HepG2 (cell line): ENCODE data around the gene AK6. TPM values are rescaled to one million over a fixed set of nuclear protein-coding genes. Genes with fewer than 3 reads are reported as not detected.

Experiments
- ATF1 ChIP-seq: IDR thresholded peaks from 2 replicates; pipeline ENCODE4 v1.6.1; 2016; ENCODE audit warnings: mild to moderate bottlenecking, control low read depth
- DPF2 ChIP-seq: sonication (generic); formaldehyde crosslinking; IDR thresholded peaks from 2 replicates; pipeline ENCODE4 v1.4.0; 2020; ENCODE audit warnings: mild to moderate bottlenecking, low read depth, missing genetic modification reagents, borderline replicate concordance
- HDAC2 ChIP-seq: sonication (generic); formaldehyde crosslinking; IDR thresholded peaks from 2 replicates; pipeline ENCODE4 v1.4.0; 2020; ENCODE audit warnings: missing genetic modification reagents
- HHEX ChIP-seq: IDR thresholded peaks from 2 replicates; pipeline ENCODE4 v1.6.1; 2016; ENCODE audit warnings: control low read depth
- HNRNPL ChIP-seq: fragments of 200-400 bp; formaldehyde crosslinking; IDR thresholded peaks from 2 replicates; pipeline ENCODE4 v1.6.1; 2017; ENCODE audit warnings: mild to moderate bottlenecking, low read depth, low read length
- JDP2 ChIP-seq: sonication (generic); formaldehyde crosslinking; IDR thresholded peaks from 2 replicates; pipeline ENCODE4 v1.8.1; 2022; ENCODE audit warnings: missing genetic modification reagents, borderline replicate concordance
- MLLT10 ChIP-seq: sonication (generic); formaldehyde crosslinking; IDR thresholded peaks from 2 replicates; pipeline ENCODE4 v1.4.0; 2020; ENCODE audit warnings: missing genetic modification reagents
- NFIB ChIP-seq: sonication (generic); formaldehyde crosslinking; IDR thresholded peaks from 2 replicates; pipeline ENCODE4 v1.9.0; 2021; ENCODE audit warnings: missing genetic modification reagents, mild to moderate bottlenecking, borderline replicate concordance
- NR2C2 ChIP-seq: sonication (generic); formaldehyde crosslinking; IDR thresholded peaks from 2 replicates; pipeline ENCODE4 v1.4.0; 2020; ENCODE audit warnings: missing genetic modification reagents, mild to moderate bottlenecking, moderate library complexity, borderline replicate concordance
- PLRG1 ChIP-seq: fragments of 450-650 bp; conservative IDR thresholded peaks from 2 replicates; pipeline ENCODE4 v1.6.1; 2016
- SYNCRIP ChIP-seq: fragments of 200-400 bp; formaldehyde crosslinking; IDR thresholded peaks from 2 replicates; pipeline ENCODE4 v1.6.1; 2018; ENCODE audit warnings: mild to moderate bottlenecking, low read depth, low read length; ENCODE audit not compliant: insufficient read depth
- ZNF101 ChIP-seq: sonication (generic); formaldehyde crosslinking; IDR thresholded peaks from 2 replicates; pipeline ENCODE4 v1.4.0; 2020; ENCODE audit warnings: mild to moderate bottlenecking, low read depth, missing genetic modification reagents, borderline replicate concordance
- ZNF282 ChIP-seq: fragments of 450-650 bp; IDR thresholded peaks from 2 replicates; pipeline ENCODE4 v1.6.1; 2018; ENCODE audit not compliant: partially characterized antibody
- ZNF543 ChIP-seq: sonication (generic); formaldehyde crosslinking; IDR thresholded peaks from 2 replicates; pipeline ENCODE4 v1.4.0; 2020; ENCODE audit warnings: mild to moderate bottlenecking, missing genetic modification reagents
- ZNF674 ChIP-seq: sonication (generic); formaldehyde crosslinking; IDR thresholded peaks from 2 replicates; pipeline ENCODE4 v1.5.0; 2020; ENCODE audit warnings: low read depth, mild to moderate bottlenecking, missing genetic modification reagents
- ZNF770 ChIP-seq: sonication (generic); formaldehyde crosslinking; IDR thresholded peaks from 2 replicates; pipeline ENCODE4 v1.5.0; 2020; ENCODE audit warnings: mild to moderate bottlenecking, missing genetic modification reagents
- ZNF772 ChIP-seq: sonication (generic); formaldehyde crosslinking; IDR thresholded peaks from 2 replicates; pipeline ENCODE4 v1.5.0; 2020; ENCODE audit warnings: mild to moderate bottlenecking, missing genetic modification reagents
- ZNF816 ChIP-seq: sonication (generic); formaldehyde crosslinking; IDR thresholded peaks from 2 replicates; pipeline ENCODE4 v1.8.0; 2022; ENCODE audit warnings: missing genetic modification reagents, mild to moderate bottlenecking, borderline replicate concordance
- polyA plus RNA-seq, 8 experiments: library from polyadenylated mRNA; depleted of rRNA in 3 of 8; stranded (reverse) in 7 of 8; unstranded in 1 of 8; fragments of >200 nt; fragmentation: Illumina TruSeq in 4 of 8; extraction: Trizol in 4 of 8; gene quantifications; 2 replicates each; pipeline versions ENCODE4 v1.2.1 to v1.2.3, GENCODE V29; 2011 to 2016; ENCODE audit warnings: low read depth in 4 of 8, missing spikeins in 1 of 8, mixed read lengths in 1 of 8; ENCODE audit not compliant: insufficient read depth in 1 of 8
- total RNA-seq, 5 experiments: library from RNA; depleted of rRNA; stranded (reverse); fragments of >200 nt; fragmentation: Illumina TruSeq; extraction: Trizol; gene quantifications; 2 replicates each; pipeline ENCODE4 v1.2.3, GENCODE V29; 2016; ENCODE audit warnings: low read depth in 1 of 5
- TF ChIP-seq, protein P1 (sequence below): sonication (generic); formaldehyde crosslinking; IDR thresholded peaks from 2 replicates; pipeline ENCODE4 v1.4.0; 2020; ENCODE audit warnings: missing genetic modification reagents
- TF ChIP-seq, protein P2 (sequence below): sonication (generic); formaldehyde crosslinking; IDR thresholded peaks from 2 replicates; pipeline ENCODE4 v1.5.1; 2020; ENCODE audit warnings: mild to moderate bottlenecking, moderate library complexity, missing genetic modification reagents
- TF ChIP-seq, protein P3 (sequence below): sonication (generic); formaldehyde crosslinking; IDR thresholded peaks from 2 replicates; pipeline ENCODE4 v1.4.0; 2020; ENCODE audit warnings: missing genetic modification reagents

Gene AK6
- total and polyA plus RNA-seq, 2 of the 13 experiments (the other 11 are each of a cell fraction or from before 2014, with no cell fraction given): 31.1 to 77.2 TPM

DNA sequence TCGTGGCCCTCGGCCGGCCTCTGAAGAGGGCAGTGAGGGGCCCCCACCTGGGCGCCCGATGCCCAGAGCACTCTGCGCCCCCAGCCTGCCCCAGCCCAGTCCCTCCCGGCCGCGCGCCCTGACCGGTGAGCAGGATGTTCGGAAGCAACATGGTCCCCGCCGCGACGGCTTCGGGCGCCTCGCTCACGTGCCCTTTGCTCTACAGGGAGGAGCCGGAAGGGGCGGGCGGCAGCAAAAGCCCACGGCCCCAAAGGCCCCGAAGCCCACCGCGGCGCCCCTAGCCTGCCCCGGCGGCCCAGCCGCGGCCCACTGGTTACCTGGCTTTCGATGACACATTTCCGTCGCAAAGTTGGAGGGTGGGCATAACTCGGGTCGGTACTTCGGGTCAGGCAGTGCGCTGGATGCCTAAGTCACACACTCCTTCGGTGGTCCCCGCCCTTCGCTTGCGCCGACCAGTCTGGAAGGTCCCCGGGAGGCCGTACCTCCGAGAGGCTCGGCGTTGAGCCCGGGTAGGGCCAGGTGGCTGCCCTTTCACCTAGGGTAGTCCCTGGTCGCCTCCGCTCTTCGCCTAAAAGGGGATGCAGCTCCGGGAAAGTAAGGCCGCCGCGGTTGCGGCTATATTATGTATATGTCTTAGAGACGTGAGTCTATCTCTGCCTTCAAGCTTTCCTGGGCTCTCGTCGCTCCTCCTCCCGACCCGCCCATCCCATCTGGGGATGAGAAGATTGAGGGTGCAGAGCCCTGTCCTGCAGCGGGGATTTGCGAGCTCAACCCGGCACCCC lies at the start of gene AK6, which contains the start of the genes RAD17 and TAF9 (continued):
- TF ChIP-seq ZNF816 (CRISPR knock-in tag) (peak; percentile 93), NFIB (CRISPR knock-in tag) (no peak), JDP2 (CRISPR knock-in tag) (no peak; the same call in 1 of the 2 replicates), MLLT10 (no peak), ZNF101 (CRISPR knock-in tag) (0 out of 2 replicates have a peak, but pooled peaks have one; percentile 67), NR2C2 (CRISPR knock-in tag) (peak; percentile 95), ZNF772 (peak; percentile 86; the same call in 1 of the 2 replicates), ZNF543 (peak; percentile 72; the same call in 1 of the 2 replicates), ZNF770 (CRISPR knock-in tag) (peak; percentile 73), PLRG1 (no peak), ZNF674 (CRISPR knock-in tag) (0 out of 2 replicates have a peak, but pooled peaks have one; percentile 74), ZNF282 (no peak), HDAC2 (CRISPR knock-in tag) (peak; percentile 68), DPF2 (CRISPR knock-in tag) (no peak), HHEX (CRISPR knock-in tag) (no peak), HNRNPL (peak; percentile 78; the same call in 1 of the 2 replicates), SYNCRIP (no peak), ATF1 (CRISPR knock-in tag) (peak; percentile 69)
- TF ChIP-seq, protein P1, sequence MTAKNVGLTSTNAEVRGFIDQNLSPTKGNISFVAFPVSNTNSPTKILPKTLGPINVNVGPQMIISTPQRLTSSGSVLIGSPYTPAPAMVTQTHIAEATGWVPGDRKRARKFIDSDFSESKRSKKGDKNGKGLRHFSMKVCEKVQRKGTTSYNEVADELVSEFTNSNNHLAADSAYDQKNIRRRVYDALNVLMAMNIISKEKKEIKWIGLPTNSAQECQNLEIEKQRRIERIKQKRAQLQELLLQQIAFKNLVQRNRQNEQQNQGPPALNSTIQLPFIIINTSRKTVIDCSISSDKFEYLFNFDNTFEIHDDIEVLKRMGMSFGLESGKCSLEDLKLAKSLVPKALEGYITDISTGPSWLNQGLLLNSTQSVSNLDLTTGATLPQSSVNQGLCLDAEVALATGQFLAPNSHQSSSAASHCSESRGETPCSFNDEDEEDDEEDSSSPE (CRISPR knock-in tag): peak; percentile 52
- TF ChIP-seq, protein P2, sequence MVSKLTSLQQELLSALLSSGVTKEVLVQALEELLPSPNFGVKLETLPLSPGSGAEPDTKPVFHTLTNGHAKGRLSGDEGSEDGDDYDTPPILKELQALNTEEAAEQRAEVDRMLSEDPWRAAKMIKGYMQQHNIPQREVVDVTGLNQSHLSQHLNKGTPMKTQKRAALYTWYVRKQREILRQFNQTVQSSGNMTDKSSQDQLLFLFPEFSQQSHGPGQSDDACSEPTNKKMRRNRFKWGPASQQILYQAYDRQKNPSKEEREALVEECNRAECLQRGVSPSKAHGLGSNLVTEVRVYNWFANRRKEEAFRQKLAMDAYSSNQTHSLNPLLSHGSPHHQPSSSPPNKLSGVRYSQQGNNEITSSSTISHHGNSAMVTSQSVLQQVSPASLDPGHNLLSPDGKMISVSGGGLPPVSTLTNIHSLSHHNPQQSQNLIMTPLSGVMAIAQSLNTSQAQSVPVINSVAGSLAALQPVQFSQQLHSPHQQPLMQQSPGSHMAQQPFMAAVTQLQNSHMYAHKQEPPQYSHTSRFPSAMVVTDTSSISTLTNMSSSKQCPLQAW (CRISPR knock-in tag): peak; percentile 11; the same call in 1 of the 2 replicates
- TF ChIP-seq, protein P3, sequence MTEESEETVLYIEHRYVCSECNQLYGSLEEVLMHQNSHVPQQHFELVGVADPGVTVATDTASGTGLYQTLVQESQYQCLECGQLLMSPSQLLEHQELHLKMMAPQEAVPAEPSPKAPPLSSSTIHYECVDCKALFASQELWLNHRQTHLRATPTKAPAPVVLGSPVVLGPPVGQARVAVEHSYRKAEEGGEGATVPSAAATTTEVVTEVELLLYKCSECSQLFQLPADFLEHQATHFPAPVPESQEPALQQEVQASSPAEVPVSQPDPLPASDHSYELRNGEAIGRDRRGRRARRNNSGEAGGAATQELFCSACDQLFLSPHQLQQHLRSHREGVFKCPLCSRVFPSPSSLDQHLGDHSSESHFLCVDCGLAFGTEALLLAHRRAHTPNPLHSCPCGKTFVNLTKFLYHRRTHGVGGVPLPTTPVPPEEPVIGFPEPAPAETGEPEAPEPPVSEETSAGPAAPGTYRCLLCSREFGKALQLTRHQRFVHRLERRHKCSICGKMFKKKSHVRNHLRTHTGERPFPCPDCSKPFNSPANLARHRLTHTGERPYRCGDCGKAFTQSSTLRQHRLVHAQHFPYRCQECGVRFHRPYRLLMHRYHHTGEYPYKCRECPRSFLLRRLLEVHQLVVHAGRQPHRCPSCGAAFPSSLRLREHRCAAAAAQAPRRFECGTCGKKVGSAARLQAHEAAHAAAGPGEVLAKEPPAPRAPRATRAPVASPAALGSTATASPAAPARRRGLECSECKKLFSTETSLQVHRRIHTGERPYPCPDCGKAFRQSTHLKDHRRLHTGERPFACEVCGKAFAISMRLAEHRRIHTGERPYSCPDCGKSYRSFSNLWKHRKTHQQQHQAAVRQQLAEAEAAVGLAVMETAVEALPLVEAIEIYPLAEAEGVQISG (CRISPR knock-in tag): peak; percentile 87
